GM23338 (cell line): ENCODE results near the gene FCHSD2. TPM values are rescaled to one million over a fixed set of nuclear protein-coding genes. Genes with fewer than 3 reads are reported as not detected.

ENCODE experiments used
- ATAC-seq: fragments of 200-7000 bp; cut with Tn5 transposase; 3 replicates; pipeline ENCODE4 v1.9.1; 2020
- DNase-seq: peaks from one replicate; pipeline ENCODE4 v3.0.0-alpha.2; 2015; ENCODE audit warnings: low spot score
- H2AFZ ChIP-seq: fragments of 200-600 bp; sonication (generic); 2 replicates; pipeline ENCODE4 v1.8.0; 2016; ENCODE audit warnings: antibody characterized with exemption, mild to moderate bottlenecking, moderate library complexity
- H3F3A ChIP-seq: fragments of 200-600 bp; sonication (generic); replicated peaks from 2 replicates; pipeline ENCODE4 v1.8.0; 2017; ENCODE audit warnings: antibody characterized with exemption, mixed run types, low read depth
- H3K27ac ChIP-seq: fragments of 200-600 bp; sonication (generic); 2 replicates; pipeline ENCODE4 v1.6.1; 2016; ENCODE audit warnings: low read depth
- H3K27me3 ChIP-seq: fragments of 200-600 bp; sonication (generic); 2 replicates; pipeline ENCODE4 v1.8.0; 2016; ENCODE audit warnings: mild to moderate bottlenecking, mixed run types, moderate library complexity; ENCODE audit not compliant: insufficient read depth
- H3K36me3 ChIP-seq: fragments of 200-600 bp; sonication (generic); 2 replicates; pipeline ENCODE4 v1.8.0; 2016; ENCODE audit warnings: mild to moderate bottlenecking; ENCODE audit not compliant: insufficient read depth
- H3K4me1 ChIP-seq: fragments of 200-600 bp; sonication (generic); 2 replicates; pipeline ENCODE4 v1.8.0; 2016; ENCODE audit warnings: mild to moderate bottlenecking, moderate library complexity; ENCODE audit not compliant: insufficient read depth
- H3K4me2 ChIP-seq: fragments of 200-600 bp; sonication (generic); 2 replicates; pipeline ENCODE4 v1.7.1; 2017; ENCODE audit warnings: mixed run types
- H3K4me3 ChIP-seq: fragments of 200-600 bp; sonication (generic); 2 replicates; pipeline ENCODE4 v1.6.1; 2016; ENCODE audit warnings: mixed run types
- H3K79me2 ChIP-seq: fragments of 200-600 bp; sonication (generic); replicated peaks from 2 replicates; pipeline ENCODE4 v1.8.0; 2017; ENCODE audit warnings: mild to moderate bottlenecking; ENCODE audit not compliant: insufficient read depth
- H3K9me2 ChIP-seq: fragments of 200-600 bp; sonication (generic); 2 replicates; pipeline ENCODE4 v1.8.0; 2017; ENCODE audit not compliant: insufficient read depth
- H4K20me1 ChIP-seq: fragments of 200-600 bp; sonication (generic); replicated peaks from 2 replicates; pipeline ENCODE4 v1.8.0; 2017; ENCODE audit warnings: mild to moderate bottlenecking; ENCODE audit not compliant: insufficient read depth
- H3K27ac Mint-ChIP-seq: 2 replicates; pipeline ENCODE4 v1.8.0; 2020; ENCODE audit warnings: inconsistent platforms, mild to moderate bottlenecking, moderate library complexity, mixed read lengths
- H3K27me3 Mint-ChIP-seq: 3 replicates; pipeline ENCODE4 v1.8.0; 2022; ENCODE audit warnings: low read depth, mild to moderate bottlenecking, moderate library complexity, mixed read lengths, inconsistent platforms; ENCODE audit not compliant: insufficient read depth, poor library complexity
- H3K36me3 Mint-ChIP-seq: 3 replicates; pipeline ENCODE4 v1.8.0; 2021; ENCODE audit warnings: low read depth, mild to moderate bottlenecking, inconsistent platforms, moderate library complexity, mixed read lengths
- H3K4me1 Mint-ChIP-seq: 3 replicates; pipeline ENCODE4 v1.8.0; 2020; ENCODE audit warnings: mild to moderate bottlenecking, inconsistent platforms, mixed read lengths
- H3K4me3 Mint-ChIP-seq: 3 replicates; pipeline ENCODE4 v1.8.0; 2021; ENCODE audit warnings: moderate library complexity, mild to moderate bottlenecking, inconsistent platforms, mixed read lengths
- H3K9me3 Mint-ChIP-seq: 3 replicates; pipeline ENCODE4 v1.8.0; 2020; ENCODE audit warnings: moderate library complexity, mild to moderate bottlenecking, inconsistent platforms, mixed read lengths
- EZH2 ChIP-seq: fragments of 200-600 bp; sonication (generic); IDR thresholded peaks from one replicate; pipeline ENCODE4 v1.8.0; 2017; ENCODE audit warnings: antibody characterized with exemption, mild to moderate bottlenecking, low read depth; ENCODE audit not compliant: unreplicated experiment
- NANOG ChIP-seq: IDR thresholded peaks from 2 replicates; pipeline ENCODE4 v1.6.1; 2016; ENCODE audit warnings: antibody characterized with exemption, borderline replicate concordance
- ZNF331 ChIP-seq: fragments of 250-450 bp; sonication (Bioruptor Pico); IDR thresholded peaks from 2 replicates; pipeline ENCODE4 v1.5.0; 2020; ENCODE audit warnings: low read depth, mild to moderate bottlenecking, moderate library complexity
- ZNF462 ChIP-seq: fragments of 250-450 bp; sonication (Bioruptor Pico); IDR thresholded peaks from 2 replicates; pipeline ENCODE4 v1.5.0; 2020; ENCODE audit warnings: mild to moderate bottlenecking, moderate library complexity
- polyA plus RNA-seq: library from polyadenylated mRNA; unstranded; fragments of >200 nt; fragmentation: Nextera tagmentation; extraction: Ambion mirVana; gene quantifications from 2 replicates; pipeline ENCODE4 v1.2.1, GENCODE V29; 2016
- total RNA-seq: library from RNA; depleted of rRNA; stranded (reverse); fragments of >200 nt; shearing (Covaris generic); gene quantifications from 2 replicates; pipeline ENCODE4 v1.2.3, GENCODE V29; 2014
- TF ChIP-seq, protein P1 (sequence below): IDR thresholded peaks from one replicate; pipeline ENCODE4 v1.6.1; 2018; ENCODE audit warnings: antibody characterized with exemption; ENCODE audit not compliant: unreplicated experiment
- TF ChIP-seq, protein P2 (sequence below): IDR thresholded peaks from 2 replicates; pipeline ENCODE4 v1.6.1; 2016; ENCODE audit warnings: antibody characterized with exemption
- TF ChIP-seq, protein P3 (sequence below), 2 experiments: fragments of 200-600 bp in 1 of 2; sonication (generic) in 1 of 2; conservative IDR thresholded peaks; 2 replicates each; pipeline versions ENCODE4 v1.5.1 to v1.6.1; 2016 to 2017; ENCODE audit warnings: antibody characterized with exemption in 2 of 2, low read depth in 2 of 2, mild to moderate bottlenecking in 2 of 2, moderate library complexity in 1 of 2

Gene FCHSD2
- total and polyA plus RNA-seq, 2 experiments from 2014 or later = 3.6 to 5.2 TPM

DNA sequence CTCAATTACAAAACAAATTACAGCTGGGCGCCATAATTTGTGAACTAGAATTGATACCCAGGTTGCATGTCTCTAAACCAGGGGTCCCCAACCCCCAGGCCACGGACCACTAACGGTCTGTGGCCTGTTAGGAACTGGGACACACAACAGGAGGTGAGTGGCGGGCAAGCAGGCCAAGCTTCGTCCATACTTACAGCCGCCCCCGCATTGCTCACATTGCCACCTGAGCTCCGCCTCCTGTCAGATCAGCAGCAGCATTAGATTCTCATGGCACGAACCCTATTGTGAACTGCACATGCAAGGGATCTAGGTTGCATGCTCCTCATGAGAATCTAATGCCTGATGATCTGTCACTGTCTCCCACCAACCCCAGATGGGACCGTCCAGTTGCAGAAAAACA is 12.9 kb downstream of the FCHSD2 start:
- no peak for DNase-seq
- H3K27ac ChIP-seq = no peak overlapping the region
- Mint-ChIP-seq H3K4me3 (no peak overlapping the region), H3K9me3 (peaks cover 4% of the 10 kb centered on the region; the same call in 1 of the 3 replicates), H3K27me3 (peaks cover 2% of the 10 kb centered on the region), H3K36me3 (peaks cover 7% of the 10 kb centered on the region; the same call in 2 of the 3 replicates), H3K4me1 (peaks cover 3% of the 10 kb centered on the region; the same call in 2 of the 3 replicates), H3K27ac (no peak overlapping the region)
- no peaks in the 10 kb centered on the region for H3K9me2 ChIP-seq
- H2AFZ ChIP-seq = no peak overlapping the region
- TF ChIP-seq, protein P1, sequence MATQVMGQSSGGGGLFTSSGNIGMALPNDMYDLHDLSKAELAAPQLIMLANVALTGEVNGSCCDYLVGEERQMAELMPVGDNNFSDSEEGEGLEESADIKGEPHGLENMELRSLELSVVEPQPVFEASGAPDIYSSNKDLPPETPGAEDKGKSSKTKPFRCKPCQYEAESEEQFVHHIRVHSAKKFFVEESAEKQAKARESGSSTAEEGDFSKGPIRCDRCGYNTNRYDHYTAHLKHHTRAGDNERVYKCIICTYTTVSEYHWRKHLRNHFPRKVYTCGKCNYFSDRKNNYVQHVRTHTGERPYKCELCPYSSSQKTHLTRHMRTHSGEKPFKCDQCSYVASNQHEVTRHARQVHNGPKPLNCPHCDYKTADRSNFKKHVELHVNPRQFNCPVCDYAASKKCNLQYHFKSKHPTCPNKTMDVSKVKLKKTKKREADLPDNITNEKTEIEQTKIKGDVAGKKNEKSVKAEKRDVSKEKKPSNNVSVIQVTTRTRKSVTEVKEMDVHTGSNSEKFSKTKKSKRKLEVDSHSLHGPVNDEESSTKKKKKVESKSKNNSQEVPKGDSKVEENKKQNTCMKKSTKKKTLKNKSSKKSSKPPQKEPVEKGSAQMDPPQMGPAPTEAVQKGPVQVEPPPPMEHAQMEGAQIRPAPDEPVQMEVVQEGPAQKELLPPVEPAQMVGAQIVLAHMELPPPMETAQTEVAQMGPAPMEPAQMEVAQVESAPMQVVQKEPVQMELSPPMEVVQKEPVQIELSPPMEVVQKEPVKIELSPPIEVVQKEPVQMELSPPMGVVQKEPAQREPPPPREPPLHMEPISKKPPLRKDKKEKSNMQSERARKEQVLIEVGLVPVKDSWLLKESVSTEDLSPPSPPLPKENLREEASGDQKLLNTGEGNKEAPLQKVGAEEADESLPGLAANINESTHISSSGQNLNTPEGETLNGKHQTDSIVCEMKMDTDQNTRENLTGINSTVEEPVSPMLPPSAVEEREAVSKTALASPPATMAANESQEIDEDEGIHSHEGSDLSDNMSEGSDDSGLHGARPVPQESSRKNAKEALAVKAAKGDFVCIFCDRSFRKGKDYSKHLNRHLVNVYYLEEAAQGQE = no peak
- no peak for TF ChIP-seq NANOG
- TF ChIP-seq, protein P2, sequence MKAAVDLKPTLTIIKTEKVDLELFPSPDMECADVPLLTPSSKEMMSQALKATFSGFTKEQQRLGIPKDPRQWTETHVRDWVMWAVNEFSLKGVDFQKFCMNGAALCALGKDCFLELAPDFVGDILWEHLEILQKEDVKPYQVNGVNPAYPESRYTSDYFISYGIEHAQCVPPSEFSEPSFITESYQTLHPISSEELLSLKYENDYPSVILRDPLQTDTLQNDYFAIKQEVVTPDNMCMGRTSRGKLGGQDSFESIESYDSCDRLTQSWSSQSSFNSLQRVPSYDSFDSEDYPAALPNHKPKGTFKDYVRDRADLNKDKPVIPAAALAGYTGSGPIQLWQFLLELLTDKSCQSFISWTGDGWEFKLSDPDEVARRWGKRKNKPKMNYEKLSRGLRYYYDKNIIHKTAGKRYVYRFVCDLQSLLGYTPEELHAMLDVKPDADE = no peak
- TF ChIP-seq, protein P3, sequence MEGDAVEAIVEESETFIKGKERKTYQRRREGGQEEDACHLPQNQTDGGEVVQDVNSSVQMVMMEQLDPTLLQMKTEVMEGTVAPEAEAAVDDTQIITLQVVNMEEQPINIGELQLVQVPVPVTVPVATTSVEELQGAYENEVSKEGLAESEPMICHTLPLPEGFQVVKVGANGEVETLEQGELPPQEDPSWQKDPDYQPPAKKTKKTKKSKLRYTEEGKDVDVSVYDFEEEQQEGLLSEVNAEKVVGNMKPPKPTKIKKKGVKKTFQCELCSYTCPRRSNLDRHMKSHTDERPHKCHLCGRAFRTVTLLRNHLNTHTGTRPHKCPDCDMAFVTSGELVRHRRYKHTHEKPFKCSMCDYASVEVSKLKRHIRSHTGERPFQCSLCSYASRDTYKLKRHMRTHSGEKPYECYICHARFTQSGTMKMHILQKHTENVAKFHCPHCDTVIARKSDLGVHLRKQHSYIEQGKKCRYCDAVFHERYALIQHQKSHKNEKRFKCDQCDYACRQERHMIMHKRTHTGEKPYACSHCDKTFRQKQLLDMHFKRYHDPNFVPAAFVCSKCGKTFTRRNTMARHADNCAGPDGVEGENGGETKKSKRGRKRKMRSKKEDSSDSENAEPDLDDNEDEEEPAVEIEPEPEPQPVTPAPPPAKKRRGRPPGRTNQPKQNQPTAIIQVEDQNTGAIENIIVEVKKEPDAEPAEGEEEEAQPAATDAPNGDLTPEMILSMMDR (conservative IDR thresholded peaks at IDR 0.05; ENCODE audit: low read depth in 2 of 2) = no peak
- H4K20me1 ChIP-seq = 0 out of 2 replicates have a peak, but pooled peaks cover 2% of the 10 kb centered on the region
- H3K79me2 ChIP-seq = no peaks in the 10 kb centered on the region
- ATAC-seq = no peak
- no peaks in the 10 kb centered on the region for H3K27me3 ChIP-seq
- H3F3A ChIP-seq = no peaks in the 10 kb centered on the region
- H3K4me1 ChIP-seq = no peaks in the 10 kb centered on the region
- no peaks in the 10 kb centered on the region for H3K36me3 ChIP-seq
- H3K4me2 ChIP-seq = no peak overlapping the region
- no peak overlapping the region for H3K4me3 ChIP-seq

GRCh38 chr11:73126804-73127480 is 15.2 kb downstream of the FCHSD2 start:
- 0 out of 2 replicates have a peak, but pooled peaks cover 2% of the 10 kb centered on the region for H3K79me2 ChIP-seq
- no peak overlapping the region for H3K4me3 ChIP-seq
- Mint-ChIP-seq H3K36me3 (peaks cover 7% of the 10 kb centered on the region; the same call in 2 of the 3 replicates), H3K9me3 (peaks cover 4% of the 10 kb centered on the region; the same call in 1 of the 3 replicates), H3K4me3 (no peak overlapping the region), H3K27me3 (peaks cover 2% of the 10 kb centered on the region), H3K27ac (no peak overlapping the region), H3K4me1 (peaks cover 7% of the 10 kb centered on the region; the same call in 2 of the 3 replicates)
- H3K27ac ChIP-seq = no peak overlapping the region
- H3K4me1 ChIP-seq = no peaks in the 10 kb centered on the region; the same call in 1 of the 2 replicates
- no peaks in the 10 kb centered on the region for H4K20me1 ChIP-seq
- DNase-seq (no peak), ATAC-seq (no peak)
- no peaks in the 10 kb centered on the region for H3K9me2 ChIP-seq
- H2AFZ ChIP-seq = no peak overlapping the region
- H3F3A ChIP-seq = no peaks in the 10 kb centered on the region
- H3K27me3 ChIP-seq = no peaks in the 10 kb centered on the region
- no peak overlapping the region for H3K4me2 ChIP-seq
- no peaks in the 10 kb centered on the region for H3K36me3 ChIP-seq
- TF ChIP-seq EZH2 = no peak
- no peak for TF ChIP-seq ZNF331
- TF ChIP-seq ZNF462 (CRISPR knock-in tag) = no peak
